DND-41 (cell line): ENCODE measurements around the gene SPAG16.

Source experiments
- ATAC-seq: fragments of 200-7000 bp; cut with Tn5 transposase; 3 replicates; pipeline ENCODE4 v1.9.1; 2021; ENCODE audit warnings: low read depth; ENCODE audit not compliant: insufficient read depth
- DNase-seq: peaks from one replicate; pipeline ENCODE4 v3.0.0-alpha.2; 2020
- H2AFZ ChIP-seq: 2 replicates; pipeline ENCODE4 v1.6.0; 2012; ENCODE audit warnings: low read depth, low read length
- H3K27ac ChIP-seq: 2 replicates; pipeline ENCODE4 v1.5.1; 2012; ENCODE audit warnings: low read length, inconsistent platforms
- H3K27me3 ChIP-seq: fragments of 200-600 bp; sonication (generic); 2 replicates; pipeline ENCODE4 v1.6.0; 2012; ENCODE audit warnings: low read length, mild to moderate bottlenecking, inconsistent platforms; ENCODE audit not compliant: insufficient read depth, poor library complexity
- H3K36me3 ChIP-seq: 2 replicates; pipeline ENCODE4 v1.5.1; 2012; ENCODE audit warnings: low read length, inconsistent platforms; ENCODE audit not compliant: insufficient read depth
- H3K4me1 ChIP-seq: 2 replicates; pipeline ENCODE4 v1.5.1; 2012; ENCODE audit warnings: mild to moderate bottlenecking, low read length; ENCODE audit not compliant: insufficient read depth
- H3K4me2 ChIP-seq: 2 replicates; pipeline ENCODE4 v1.6.0; 2012; ENCODE audit warnings: mild to moderate bottlenecking, moderate library complexity, low read length, inconsistent platforms; ENCODE audit not compliant: insufficient read depth
- H3K4me3 ChIP-seq, 2 experiments: fragments of 200-600 bp in 1 of 2; shearing (Covaris generic) in 1 of 2; 2 replicates each; pipeline ENCODE4 v1.5.1; 2012 to 2016; ENCODE audit warnings: inconsistent platforms in 2 of 2, low read length in 2 of 2, mild to moderate bottlenecking in 2 of 2, low read depth in 1 of 2, moderate library complexity in 1 of 2
- H3K79me2 ChIP-seq: 2 replicates; pipeline ENCODE4 v1.6.0; 2012; ENCODE audit warnings: low read length, inconsistent platforms; ENCODE audit not compliant: insufficient read depth
- H3K9ac ChIP-seq: 2 replicates; pipeline ENCODE4 v1.6.0; 2012; ENCODE audit warnings: low read depth, mild to moderate bottlenecking, inconsistent platforms, low read length, moderate library complexity
- H3K9me3 ChIP-seq: 2 replicates; pipeline ENCODE4 v1.5.1; 2012; ENCODE audit warnings: low read length, moderate library complexity, mild to moderate bottlenecking, inconsistent platforms; ENCODE audit not compliant: insufficient read depth, severe bottlenecking
- H4K20me1 ChIP-seq: 2 replicates; pipeline ENCODE4 v1.6.0; 2012; ENCODE audit warnings: low read length; ENCODE audit not compliant: insufficient read depth
- EZH2 ChIP-seq: IDR thresholded peaks from 3 replicates; pipeline ENCODE4 v1.6.1; 2012; ENCODE audit warnings: borderline replicate concordance, low read depth, mild to moderate bottlenecking, moderate library complexity, low read length, inconsistent platforms; ENCODE audit not compliant: severe bottlenecking
- TF ChIP-seq, protein P1 (sequence below): IDR thresholded peaks from 2 replicates; pipeline ENCODE4 v1.5.1; 2012; ENCODE audit warnings: borderline replicate concordance, low read length, moderate library complexity, mild to moderate bottlenecking; ENCODE audit not compliant: poor library complexity, severe bottlenecking; ENCODE audit errors: extremely low read depth

The SPAG16 gene

DNA sequence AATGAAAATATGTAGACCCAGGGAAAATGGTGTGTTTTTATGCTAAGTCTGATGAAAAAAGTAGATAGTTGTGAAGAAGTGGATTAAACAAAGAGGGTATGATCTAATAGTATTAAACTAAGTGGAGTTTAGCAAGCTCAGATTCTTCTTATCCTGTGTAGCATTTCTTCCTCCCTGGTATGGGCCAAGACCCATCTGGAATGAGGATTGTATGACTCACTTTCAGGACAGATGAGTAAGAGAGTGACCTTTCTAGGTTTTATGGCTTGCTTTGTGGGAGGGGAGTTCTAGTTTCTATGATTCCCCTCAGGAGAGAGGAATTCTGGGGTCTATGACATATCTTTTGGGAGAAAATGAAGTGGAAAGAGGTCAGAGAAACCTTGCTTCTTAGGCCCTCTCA, 550.1 kb downstream of the SPAG16 start:
- Histone ChIP-seq H3K4me2 (no peak overlapping the region), H2AFZ (no peak overlapping the region), H4K20me1 (no peaks in the 10 kb centered on the region), H3K79me2 (no peaks in the 10 kb centered on the region), H3K4me1 (no peaks in the 10 kb centered on the region), H3K9ac (no peak overlapping the region), H3K4me3 (no peak overlapping the region), H3K27me3 (no peaks in the 10 kb centered on the region), H3K27ac (no peak overlapping the region), H3K9me3 (no peaks in the 10 kb centered on the region), H3K36me3 (no peaks in the 10 kb centered on the region)
- TF ChIP-seq, protein P1, sequence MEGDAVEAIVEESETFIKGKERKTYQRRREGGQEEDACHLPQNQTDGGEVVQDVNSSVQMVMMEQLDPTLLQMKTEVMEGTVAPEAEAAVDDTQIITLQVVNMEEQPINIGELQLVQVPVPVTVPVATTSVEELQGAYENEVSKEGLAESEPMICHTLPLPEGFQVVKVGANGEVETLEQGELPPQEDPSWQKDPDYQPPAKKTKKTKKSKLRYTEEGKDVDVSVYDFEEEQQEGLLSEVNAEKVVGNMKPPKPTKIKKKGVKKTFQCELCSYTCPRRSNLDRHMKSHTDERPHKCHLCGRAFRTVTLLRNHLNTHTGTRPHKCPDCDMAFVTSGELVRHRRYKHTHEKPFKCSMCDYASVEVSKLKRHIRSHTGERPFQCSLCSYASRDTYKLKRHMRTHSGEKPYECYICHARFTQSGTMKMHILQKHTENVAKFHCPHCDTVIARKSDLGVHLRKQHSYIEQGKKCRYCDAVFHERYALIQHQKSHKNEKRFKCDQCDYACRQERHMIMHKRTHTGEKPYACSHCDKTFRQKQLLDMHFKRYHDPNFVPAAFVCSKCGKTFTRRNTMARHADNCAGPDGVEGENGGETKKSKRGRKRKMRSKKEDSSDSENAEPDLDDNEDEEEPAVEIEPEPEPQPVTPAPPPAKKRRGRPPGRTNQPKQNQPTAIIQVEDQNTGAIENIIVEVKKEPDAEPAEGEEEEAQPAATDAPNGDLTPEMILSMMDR, result no peak
- TF ChIP-seq EZH2, result no peak
- DNase-seq, result no peak
- ATAC-seq, result no peak

DNA sequence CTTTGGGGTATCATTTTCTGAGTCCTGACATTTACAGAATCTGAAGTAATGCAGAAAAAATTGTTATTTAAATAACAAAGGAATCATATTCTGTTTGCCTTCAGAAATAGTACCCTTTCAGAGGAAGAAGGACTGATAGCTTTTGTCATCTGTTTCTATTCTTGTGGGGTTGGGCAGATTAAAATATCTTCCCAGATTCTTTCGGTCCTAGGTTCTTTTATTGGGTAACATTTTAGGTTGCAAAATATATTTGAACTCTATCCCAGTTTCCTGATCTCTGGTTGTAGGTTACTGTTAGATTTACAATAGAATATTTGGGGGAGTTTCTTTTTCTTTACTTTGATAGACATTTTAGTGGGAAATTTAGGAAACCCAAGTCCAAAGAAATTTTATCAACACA, 550.5 kb downstream of the SPAG16 start:
- TF ChIP-seq, protein P1, result no peak
- no peak for TF ChIP-seq EZH2
- H3K9ac ChIP-seq, result no peak overlapping the region
- H3K4me1 ChIP-seq, result no peaks in the 10 kb centered on the region
- H3K4me3 ChIP-seq, result no peak overlapping the region
- no peak overlapping the region for H3K27ac ChIP-seq
- H3K27me3 ChIP-seq, result no peaks in the 10 kb centered on the region
- DNase-seq (no peak), ATAC-seq (no peak)
- no peaks in the 10 kb centered on the region for H3K79me2 ChIP-seq
- no peak overlapping the region for H2AFZ ChIP-seq
- H3K9me3 ChIP-seq, result no peaks in the 10 kb centered on the region
- no peaks in the 10 kb centered on the region for H4K20me1 ChIP-seq
- H3K4me2 ChIP-seq, result no peak overlapping the region
- H3K36me3 ChIP-seq, result no peaks in the 10 kb centered on the region

DNA sequence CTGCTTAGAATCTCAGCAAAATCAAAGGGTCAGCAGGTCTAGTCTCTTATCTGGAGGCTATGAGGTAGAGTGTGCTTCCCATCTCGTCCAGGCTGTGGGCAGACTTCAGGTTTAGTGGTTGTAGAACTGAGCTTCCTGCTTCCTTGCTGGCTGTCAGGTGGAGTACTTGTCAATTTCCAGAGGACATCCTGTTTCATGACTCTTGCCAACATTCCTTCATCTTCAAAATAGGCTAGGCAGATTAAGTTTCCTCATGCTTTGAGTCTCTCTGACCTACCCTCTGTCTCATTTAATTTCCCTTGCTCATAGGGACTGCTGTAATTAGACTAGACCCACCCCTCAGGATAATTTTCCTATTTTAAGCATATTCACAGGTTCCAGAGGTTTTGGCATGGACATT, 562.6 kb downstream of the SPAG16 start:
- Histone ChIP-seq H2AFZ (no peak overlapping the region), H3K36me3 (no peaks in the 10 kb centered on the region), H3K27ac (no peak overlapping the region), H3K9ac (no peak overlapping the region), H3K4me2 (no peak overlapping the region), H4K20me1 (no peaks in the 10 kb centered on the region), H3K27me3 (no peaks in the 10 kb centered on the region), H3K79me2 (no peaks in the 10 kb centered on the region), H3K9me3 (no peaks in the 10 kb centered on the region), H3K4me1 (no peaks in the 10 kb centered on the region), H3K4me3 (no peak overlapping the region)
- TF ChIP-seq EZH2, result no peak
- TF ChIP-seq, protein P1, result no peak
- ATAC-seq (no peak), DNase-seq (no peak)

DNA sequence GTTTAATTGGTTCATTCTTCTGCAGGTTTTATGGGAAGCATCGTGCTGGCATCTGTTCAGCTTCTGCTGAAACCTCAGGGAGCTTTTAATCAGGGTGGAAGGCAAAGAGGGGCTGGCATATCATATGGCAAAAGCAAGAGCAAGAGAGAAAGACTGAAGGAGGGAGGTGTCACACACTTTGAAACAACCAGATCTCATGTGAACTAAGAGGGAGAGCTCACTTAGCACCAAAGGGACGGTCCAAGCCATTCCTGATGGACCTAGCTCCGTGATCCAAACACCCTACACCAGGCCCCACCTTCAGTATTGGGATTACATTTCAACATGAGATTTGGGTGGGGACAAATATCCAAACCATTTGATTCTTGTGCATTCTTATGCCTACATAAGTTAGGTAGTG, 563.1 kb downstream of the SPAG16 start:
- no peak overlapping the region for H3K4me3 ChIP-seq
- H3K79me2 ChIP-seq, result no peaks in the 10 kb centered on the region
- no peak for DNase-seq
- H3K27me3 ChIP-seq, result no peaks in the 10 kb centered on the region
- H2AFZ ChIP-seq, result no peak overlapping the region
- no peak overlapping the region for H3K4me2 ChIP-seq
- ATAC-seq, result no peak
- TF ChIP-seq, protein P1, result no peak
- TF ChIP-seq EZH2, result no peak
- no peaks in the 10 kb centered on the region for H3K4me1 ChIP-seq
- no peak overlapping the region for H3K27ac ChIP-seq
- no peaks in the 10 kb centered on the region for H3K9me3 ChIP-seq
- no peak overlapping the region for H3K9ac ChIP-seq
- H3K36me3 ChIP-seq, result no peaks in the 10 kb centered on the region
- no peaks in the 10 kb centered on the region for H4K20me1 ChIP-seq
